GM06990 (cell line): ENCODE data around the gene MCF2L.

Source experiments
- DNase-seq: peaks from one replicate; pipeline ENCODE4 v3.0.0-alpha.2; 2011; ENCODE audit not compliant: insufficient read length; ENCODE audit errors: extremely low read depth
- H3K27me3 ChIP-seq: replicated peaks from 2 replicates; pipeline ENCODE4 v1.6.0; 2011; ENCODE audit warnings: low read length; ENCODE audit not compliant: control insufficient read depth, insufficient read depth
- H3K36me3 ChIP-seq: 2 replicates; pipeline ENCODE4 v1.5.1; 2011; ENCODE audit warnings: low read length; ENCODE audit not compliant: control insufficient read depth, insufficient read depth
- H3K4me3 ChIP-seq: replicated peaks from 2 replicates; pipeline ENCODE4 v1.5.1; 2011; ENCODE audit warnings: low read depth, mild to moderate bottlenecking, control low read depth, low read length
- CTCF ChIP-seq: IDR thresholded peaks from 2 replicates; pipeline ENCODE4 v1.5.1; 2011; ENCODE audit warnings: low read length, control low read depth, mild to moderate bottlenecking, inconsistent platforms; ENCODE audit not compliant: insufficient read depth, poor library complexity, severe bottlenecking

The MCF2L gene

GRCh38 chr13:113115363-113116205, 146.6 kb downstream of the MCF2L start:
- no peak for TF ChIP-seq CTCF
- DNase-seq: no peak
- Histone ChIP-seq H3K36me3 (no peaks in the 10 kb centered on the region), H3K27me3 (no peaks in the 10 kb centered on the region; the same call in 1 of the 2 replicates), H3K4me3 (no peak overlapping the region)

GRCh38 chr13:113116206-113116800, 147.3 kb downstream of the MCF2L start:
- no peaks in the 10 kb centered on the region; the same call in 1 of the 2 replicates for H3K27me3 ChIP-seq
- H3K36me3 ChIP-seq: no peaks in the 10 kb centered on the region
- TF ChIP-seq CTCF: no peak
- DNase-seq: no peak
- no peak overlapping the region for H3K4me3 ChIP-seq

GRCh38 chr13:113116871-113117271, 147.9 kb downstream of the MCF2L start:
- no peaks in the 10 kb centered on the region; the same call in 1 of the 2 replicates for H3K27me3 ChIP-seq
- H3K36me3 ChIP-seq: no peaks in the 10 kb centered on the region
- no peak for TF ChIP-seq CTCF
- DNase-seq: no peak
- H3K4me3 ChIP-seq: no peak overlapping the region

- Histone ChIP-seq H3K4me3 (no peak overlapping the region), H3K27me3 (no peaks in the 10 kb centered on the region; the same call in 1 of the 2 replicates), H3K36me3 (no peaks in the 10 kb centered on the region)
- no peak for TF ChIP-seq CTCF
- no peak for DNase-seq
Observed at GRCh38 chr13:113117335-113117872, 148.4 kb downstream of the MCF2L start.

- no peaks in the 10 kb centered on the region for H3K36me3 ChIP-seq
- no peak overlapping the region for H3K4me3 ChIP-seq
- no peak for DNase-seq
- H3K27me3 ChIP-seq: no peaks in the 10 kb centered on the region; the same call in 1 of the 2 replicates
- no peak for TF ChIP-seq CTCF
Observed at GRCh38 chr13:113117911-113118260, 148.9 kb downstream of the MCF2L start.
